ENCODE results near the gene ME3.

DNA sequence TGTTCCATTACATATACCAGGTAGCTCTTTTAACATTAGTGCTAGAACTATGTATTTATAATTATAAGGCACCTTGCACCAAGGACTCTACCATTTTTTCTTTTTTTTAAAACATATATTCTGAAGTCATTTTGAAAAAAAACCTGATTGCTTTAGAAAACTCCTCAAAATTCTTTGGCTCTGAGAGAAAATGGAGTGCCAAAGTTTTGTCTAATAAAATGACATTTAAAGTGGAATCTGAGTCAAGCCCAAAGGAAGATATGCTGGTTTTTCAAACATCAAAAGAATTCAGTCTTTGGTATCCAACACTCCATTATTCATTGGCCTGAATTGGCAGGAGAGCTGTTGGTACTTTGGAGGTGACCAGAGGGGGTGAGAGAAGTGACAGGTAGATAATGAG lies 116.5 kb downstream of the ME3 start:
- TF ChIP-seq, protein P1, sequence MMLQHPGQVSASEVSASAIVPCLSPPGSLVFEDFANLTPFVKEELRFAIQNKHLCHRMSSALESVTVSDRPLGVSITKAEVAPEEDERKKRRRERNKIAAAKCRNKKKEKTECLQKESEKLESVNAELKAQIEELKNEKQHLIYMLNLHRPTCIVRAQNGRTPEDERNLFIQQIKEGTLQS (IDR thresholded peaks at IDR 0.05) = no peak
- TF ChIP-seq, protein P2, sequence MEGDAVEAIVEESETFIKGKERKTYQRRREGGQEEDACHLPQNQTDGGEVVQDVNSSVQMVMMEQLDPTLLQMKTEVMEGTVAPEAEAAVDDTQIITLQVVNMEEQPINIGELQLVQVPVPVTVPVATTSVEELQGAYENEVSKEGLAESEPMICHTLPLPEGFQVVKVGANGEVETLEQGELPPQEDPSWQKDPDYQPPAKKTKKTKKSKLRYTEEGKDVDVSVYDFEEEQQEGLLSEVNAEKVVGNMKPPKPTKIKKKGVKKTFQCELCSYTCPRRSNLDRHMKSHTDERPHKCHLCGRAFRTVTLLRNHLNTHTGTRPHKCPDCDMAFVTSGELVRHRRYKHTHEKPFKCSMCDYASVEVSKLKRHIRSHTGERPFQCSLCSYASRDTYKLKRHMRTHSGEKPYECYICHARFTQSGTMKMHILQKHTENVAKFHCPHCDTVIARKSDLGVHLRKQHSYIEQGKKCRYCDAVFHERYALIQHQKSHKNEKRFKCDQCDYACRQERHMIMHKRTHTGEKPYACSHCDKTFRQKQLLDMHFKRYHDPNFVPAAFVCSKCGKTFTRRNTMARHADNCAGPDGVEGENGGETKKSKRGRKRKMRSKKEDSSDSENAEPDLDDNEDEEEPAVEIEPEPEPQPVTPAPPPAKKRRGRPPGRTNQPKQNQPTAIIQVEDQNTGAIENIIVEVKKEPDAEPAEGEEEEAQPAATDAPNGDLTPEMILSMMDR (IDR thresholded peaks at IDR 0.05; ENCODE audit: low read depth, low read length, missing input control) = no peak
- TF ChIP-seq, protein P3, sequence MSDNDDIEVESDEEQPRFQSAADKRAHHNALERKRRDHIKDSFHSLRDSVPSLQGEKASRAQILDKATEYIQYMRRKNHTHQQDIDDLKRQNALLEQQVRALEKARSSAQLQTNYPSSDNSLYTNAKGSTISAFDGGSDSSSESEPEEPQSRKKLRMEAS (IDR thresholded peaks at IDR 0.05) = no peak
- TF ChIP-seq, protein P4, sequence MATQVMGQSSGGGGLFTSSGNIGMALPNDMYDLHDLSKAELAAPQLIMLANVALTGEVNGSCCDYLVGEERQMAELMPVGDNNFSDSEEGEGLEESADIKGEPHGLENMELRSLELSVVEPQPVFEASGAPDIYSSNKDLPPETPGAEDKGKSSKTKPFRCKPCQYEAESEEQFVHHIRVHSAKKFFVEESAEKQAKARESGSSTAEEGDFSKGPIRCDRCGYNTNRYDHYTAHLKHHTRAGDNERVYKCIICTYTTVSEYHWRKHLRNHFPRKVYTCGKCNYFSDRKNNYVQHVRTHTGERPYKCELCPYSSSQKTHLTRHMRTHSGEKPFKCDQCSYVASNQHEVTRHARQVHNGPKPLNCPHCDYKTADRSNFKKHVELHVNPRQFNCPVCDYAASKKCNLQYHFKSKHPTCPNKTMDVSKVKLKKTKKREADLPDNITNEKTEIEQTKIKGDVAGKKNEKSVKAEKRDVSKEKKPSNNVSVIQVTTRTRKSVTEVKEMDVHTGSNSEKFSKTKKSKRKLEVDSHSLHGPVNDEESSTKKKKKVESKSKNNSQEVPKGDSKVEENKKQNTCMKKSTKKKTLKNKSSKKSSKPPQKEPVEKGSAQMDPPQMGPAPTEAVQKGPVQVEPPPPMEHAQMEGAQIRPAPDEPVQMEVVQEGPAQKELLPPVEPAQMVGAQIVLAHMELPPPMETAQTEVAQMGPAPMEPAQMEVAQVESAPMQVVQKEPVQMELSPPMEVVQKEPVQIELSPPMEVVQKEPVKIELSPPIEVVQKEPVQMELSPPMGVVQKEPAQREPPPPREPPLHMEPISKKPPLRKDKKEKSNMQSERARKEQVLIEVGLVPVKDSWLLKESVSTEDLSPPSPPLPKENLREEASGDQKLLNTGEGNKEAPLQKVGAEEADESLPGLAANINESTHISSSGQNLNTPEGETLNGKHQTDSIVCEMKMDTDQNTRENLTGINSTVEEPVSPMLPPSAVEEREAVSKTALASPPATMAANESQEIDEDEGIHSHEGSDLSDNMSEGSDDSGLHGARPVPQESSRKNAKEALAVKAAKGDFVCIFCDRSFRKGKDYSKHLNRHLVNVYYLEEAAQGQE (IDR thresholded peaks at IDR 0.05) = no peak
- TF ChIP-seq RXRA (IDR thresholded peaks at IDR 0.05) (no peak), FOXA1 (IDR thresholded peaks at IDR 0.05) (no peak)
- TF ChIP-seq, protein P5, sequence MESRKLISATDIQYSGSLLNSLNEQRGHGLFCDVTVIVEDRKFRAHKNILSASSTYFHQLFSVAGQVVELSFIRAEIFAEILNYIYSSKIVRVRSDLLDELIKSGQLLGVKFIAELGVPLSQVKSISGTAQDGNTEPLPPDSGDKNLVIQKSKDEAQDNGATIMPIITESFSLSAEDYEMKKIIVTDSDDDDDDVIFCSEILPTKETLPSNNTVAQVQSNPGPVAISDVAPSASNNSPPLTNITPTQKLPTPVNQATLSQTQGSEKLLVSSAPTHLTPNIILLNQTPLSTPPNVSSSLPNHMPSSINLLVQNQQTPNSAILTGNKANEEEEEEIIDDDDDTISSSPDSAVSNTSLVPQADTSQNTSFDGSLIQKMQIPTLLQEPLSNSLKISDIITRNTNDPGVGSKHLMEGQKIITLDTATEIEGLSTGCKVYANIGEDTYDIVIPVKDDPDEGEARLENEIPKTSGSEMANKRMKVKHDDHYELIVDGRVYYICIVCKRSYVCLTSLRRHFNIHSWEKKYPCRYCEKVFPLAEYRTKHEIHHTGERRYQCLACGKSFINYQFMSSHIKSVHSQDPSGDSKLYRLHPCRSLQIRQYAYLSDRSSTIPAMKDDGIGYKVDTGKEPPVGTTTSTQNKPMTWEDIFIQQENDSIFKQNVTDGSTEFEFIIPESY (IDR thresholded peaks at IDR 0.05) = no peak

All from liver (tissue), 3 donors.